NAMALWA (cell line): ENCODE results near the gene CCT7.
A peak's percentile ranks its signal among the peaks of the same experiment; 100 is the strongest.
"Not testable (repeated sequence)": the region's sequence is repeated elsewhere in the genome, so short reads cannot be mapped to it uniquely, and the experiment has no call there.

Experiments used
- DNase-seq: peaks from one replicate; pipeline ENCODE4 v3.0.0-alpha.2; 2015; ENCODE audit warnings: low spot score

The CCT7 gene

DNA sequence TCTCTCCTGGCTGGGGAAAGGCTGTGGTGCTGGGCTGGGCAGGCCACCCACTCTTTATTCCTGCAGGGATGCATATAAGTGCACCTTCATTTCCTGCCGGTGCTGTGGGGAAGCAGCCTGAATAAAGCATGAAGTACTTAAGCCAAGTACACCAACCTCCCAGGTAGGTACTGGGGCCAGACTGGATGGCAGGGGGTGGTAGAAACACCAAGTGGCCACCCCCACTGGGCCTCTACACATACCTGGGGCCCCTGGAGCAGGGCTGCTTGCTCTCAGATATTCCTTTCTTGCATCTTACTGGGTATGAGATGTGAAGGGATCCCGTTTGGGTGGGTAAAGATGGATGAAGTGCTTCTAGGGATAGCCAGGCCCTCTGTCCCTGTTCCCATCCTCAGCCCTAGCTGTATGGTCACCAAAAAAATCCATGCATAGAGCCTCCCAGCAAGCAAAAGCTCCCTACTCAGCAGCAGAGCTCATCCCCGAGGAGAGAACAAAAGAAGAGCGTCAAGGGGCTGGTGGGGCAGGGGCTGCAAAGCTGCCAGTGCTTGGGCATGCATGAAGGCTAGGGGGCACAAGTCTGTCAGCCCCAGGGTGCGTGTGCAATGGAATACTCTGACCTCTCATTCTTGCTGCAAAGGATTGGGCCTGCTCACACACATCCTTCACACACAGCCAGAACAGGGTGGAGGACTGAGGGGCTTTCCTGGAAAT is 22.0 kb downstream of the CCT7 start:
- DNase-seq: no peak

DNA sequence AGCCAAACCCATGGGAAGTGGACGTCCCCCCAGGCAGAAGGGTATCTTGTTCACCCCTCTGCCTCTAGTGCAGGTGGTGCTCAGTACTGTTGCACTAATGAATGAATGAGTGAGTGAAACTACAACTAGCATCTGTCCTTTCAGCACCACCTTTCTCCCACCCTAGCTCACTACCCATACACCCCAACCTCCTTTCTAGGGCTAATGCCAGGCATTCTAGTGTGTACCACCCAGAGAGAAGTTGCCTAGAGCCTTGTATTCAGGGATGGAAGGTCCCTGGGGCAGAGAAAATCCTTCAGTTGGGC is 22.5 kb downstream of the CCT7 start:
- DNase-seq: no peak

DNA sequence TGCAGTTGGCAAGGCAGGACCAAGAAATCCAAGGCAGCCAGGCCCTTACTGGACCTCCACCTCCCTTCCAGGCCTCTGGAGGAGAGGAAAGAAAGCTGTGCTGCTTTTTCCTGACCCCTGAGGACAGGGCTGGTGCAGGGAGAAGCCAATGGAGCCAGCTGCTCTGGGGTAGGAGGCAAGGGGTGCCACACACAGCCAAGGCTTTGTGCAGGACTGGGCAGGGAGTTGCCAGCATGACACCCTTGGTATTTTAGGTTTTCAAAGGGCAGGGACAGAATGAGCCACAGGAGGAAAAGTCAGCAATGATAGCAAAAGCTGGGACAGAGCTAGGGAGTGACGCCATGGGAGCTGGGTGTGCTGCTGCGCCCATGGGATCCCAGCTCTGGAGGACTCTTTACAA is 22.9 kb downstream of the CCT7 start:
- no peak for DNase-seq

DNA sequence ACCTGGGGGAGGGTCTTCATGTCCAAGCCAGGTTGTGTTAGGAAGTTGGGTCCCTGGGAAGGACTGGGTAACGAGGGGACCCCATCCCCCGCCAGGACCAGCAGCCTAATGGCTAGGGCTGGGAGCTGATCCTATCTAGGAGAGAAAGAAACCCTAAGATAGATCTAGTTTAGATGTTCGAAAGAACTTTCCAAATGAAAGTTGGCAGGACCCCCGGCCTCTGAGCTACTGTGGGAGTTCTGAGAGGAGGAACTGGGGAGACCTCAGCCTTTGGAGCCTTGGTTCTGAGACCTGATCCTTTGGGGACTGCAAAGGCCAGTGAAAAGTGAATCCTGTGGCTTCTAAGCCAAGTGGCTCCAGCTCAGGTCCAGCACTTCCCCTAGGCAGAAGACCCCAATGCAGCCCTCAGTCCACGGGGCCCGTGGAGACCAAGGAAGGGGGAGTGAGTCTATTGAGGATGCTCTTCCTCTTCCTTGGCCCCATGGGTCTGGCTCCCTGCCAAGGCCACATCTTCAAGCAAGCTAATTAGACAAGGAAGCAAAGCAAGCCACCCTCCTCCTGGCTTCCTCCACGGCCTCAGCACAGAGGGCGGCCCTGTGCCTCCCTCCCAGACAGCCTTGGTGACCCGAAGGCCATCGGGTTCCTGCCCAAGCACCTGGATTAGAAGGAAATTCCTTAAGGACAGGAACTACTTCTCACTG is 23.5 kb downstream of the CCT7 start:
- peak; percentile 43 for DNase-seq

DNA sequence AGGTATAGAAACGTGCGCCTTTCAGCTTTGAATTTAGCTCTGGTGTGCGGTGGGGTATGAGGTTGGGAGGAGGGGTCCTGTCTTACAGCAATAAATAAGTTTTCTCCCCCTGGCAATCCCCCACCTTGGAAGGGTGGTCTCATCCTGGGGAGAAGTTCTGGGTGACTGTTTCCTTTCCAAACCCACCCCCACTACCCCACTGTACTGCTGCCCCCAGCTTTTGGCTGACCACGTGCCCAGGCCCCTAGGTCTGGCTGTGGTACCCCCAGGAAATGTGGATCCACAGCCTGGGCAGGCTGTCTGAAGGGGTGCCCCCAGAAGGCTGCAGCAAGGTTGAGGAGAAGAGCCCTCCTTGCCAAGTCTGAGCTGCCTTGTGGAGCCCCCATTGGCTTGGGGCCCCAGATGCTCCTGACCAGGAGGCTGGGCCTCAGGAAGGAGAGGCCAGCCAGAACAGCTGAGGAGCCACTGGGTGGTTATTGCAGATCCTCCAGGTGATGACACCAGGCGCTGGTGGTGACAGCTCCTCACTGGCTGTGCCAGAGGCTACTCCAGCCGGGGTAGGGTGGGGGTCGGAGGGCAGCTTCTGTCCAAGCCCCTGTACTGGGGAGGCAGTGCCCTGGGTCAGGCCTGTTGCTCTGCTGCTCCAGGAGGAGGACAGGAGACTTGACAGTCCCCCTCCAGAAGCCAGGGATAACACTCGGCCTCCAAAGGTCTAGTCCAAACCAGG is 24.2 kb downstream of the CCT7 start:
- DNase-seq: no peak

DNA sequence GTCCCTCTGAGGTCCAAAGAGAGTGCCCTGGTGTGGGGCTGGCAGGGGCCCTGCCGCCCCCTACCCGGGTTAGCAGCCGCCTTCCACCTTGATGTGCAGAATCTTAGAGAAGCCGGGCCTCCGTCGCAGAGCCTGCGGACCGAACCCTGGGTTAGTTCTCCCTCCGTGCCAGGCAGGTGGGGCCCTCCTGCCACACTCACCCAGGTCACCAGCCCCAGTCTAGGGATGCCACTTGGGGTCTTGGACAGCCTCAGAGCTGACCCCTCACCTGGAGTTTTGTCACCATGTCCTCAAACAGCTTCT is 24.8 kb downstream of the CCT7 start:
- DNase-seq: no peak

DNA sequence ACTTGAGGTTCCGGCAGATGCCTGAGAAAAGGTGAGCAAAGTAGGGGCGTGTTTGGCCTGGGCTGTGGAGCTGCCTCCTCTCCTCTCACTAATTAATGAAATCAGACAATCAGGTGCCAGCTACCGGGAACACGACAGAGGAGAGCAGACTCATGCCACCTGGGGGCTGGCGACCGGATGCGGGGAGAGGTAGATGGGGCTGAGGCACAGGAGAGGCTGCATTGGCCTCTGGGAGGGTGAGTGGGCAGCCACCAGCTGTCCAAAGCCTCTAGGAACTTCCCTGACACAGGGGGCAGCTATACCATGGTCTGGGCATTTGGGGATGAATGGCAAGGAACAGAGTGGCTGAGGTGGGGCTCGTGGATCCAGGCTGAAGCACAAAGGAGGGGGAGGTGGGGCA is 25.2 kb downstream of the CCT7 start:
- DNase-seq: no peak

DNA sequence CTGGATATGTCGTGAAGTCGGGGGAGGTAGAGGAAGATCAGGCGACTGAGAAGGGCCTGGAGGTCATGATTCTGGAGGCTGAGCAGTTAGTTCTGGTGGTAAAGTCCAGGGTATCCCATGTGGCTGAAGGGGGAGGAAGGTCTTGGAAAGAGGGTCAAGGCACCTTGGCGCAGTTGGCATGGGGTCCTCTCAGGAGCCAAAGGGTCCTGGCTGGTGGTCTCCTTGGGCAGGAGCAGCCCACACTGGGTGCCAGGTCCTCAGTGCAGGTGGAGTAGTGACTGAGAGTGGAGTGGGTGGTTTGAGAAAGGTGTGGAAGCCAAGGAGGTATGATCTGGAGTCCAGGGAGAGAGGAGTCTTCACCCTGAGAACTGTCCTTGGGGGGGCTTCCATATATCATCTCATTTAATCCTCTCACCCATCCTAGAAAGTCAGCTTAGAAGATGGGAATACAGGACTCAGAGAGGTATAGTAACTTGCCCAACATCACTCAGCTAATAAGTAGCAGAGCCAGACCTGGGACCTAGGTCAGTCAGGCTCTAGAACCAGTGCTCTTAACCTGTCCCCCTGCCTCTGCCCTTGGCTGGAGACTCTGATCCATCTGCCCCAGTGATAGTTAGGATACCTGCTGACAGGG is 25.7 kb downstream of the CCT7 start:
- no peak for DNase-seq

DNA sequence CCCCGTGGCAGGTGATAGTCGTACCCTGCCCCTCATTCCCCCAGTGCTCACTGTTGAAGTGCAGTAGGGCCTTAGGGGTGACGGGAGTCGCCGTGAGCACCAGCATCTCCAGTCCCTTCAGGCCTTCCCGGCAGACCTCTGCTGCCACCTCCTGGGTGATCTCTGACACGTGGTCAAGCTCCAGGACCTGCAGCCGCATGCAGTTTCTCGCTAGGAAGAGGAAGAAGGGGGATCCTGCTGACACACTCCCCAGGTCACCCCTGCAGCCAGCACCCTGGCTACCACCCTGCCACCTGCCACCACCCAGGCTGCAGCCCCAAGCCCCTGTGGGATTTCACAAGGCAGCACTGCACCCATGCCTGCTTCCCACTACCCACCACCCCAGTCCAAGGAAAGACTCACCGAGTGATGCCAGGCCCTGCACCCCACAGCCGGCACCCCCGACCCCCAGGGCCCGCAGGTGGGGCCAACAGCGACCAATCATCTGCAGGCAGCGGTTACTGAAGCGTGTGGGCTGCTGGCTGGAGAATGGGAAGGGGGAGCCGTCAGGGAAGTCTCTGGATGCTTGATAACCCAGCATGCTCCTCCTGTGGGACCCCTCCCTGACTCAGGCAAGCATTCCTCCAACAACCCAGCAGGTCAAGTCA is 26.4 kb downstream of the CCT7 start:
- DNase-seq: peak; percentile 38

DNA sequence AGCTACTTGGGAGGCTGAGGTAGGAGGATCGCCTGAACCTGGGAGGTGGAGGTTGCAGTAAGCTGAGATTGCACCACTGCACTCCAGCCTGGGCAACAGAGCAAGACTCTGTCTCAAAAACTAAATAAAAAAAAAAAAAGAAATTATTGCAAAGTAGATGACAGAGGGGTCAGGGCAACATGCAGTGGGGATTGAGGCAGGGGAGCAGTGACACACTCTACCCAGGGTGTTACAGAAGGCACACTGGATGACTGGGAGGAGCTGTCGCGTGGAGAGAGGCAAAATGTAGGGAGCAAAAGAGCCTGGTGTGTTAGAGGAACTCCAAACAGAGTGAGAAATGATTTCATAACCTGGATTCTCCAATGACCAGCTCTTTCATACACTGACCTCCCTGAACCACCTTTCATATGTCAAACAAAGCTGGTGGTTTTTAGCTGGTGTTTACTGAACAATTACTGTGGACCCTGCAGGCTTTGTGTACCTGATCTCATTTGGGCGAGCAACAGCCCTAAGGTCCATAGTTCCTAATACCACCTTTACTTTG is 28.1 kb downstream of the CCT7 start:
- no peak for DNase-seq

DNA sequence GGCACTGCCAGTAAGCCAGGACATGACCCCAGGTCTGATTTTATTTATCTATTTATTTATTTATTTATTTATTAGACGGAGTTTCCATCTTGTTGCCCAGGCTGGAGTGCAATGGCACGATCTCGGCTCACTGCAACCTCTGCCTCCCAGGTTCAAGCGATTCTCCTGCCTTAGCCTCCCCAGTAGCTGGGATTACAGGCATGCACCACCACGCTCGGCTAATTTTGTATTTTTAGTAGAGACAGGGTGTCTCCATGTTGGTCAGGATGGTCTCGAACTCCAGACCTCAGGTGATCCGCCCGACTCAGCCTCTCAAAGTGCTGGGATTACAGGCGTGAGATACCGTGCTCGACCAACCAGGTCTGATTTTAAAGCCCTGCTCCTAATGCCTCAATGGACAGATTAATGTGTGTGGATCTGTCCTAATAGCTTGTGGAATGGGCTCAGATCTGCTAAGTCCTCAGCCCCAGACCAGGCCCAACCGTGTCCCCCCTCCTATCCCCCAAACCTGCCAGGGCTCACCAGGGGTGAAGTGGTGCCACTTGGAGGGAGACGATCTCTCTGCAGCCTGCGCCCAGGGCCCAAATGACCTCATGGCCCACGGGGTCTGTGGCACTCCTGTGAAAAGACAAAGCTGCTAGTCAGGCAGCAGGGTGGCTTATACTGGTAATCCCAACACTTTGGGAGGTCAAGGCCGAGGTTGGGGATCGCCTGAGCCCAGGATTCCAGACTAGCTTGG is 28.8 kb downstream of the CCT7 start:
- not testable (repeated sequence) for DNase-seq

DNA sequence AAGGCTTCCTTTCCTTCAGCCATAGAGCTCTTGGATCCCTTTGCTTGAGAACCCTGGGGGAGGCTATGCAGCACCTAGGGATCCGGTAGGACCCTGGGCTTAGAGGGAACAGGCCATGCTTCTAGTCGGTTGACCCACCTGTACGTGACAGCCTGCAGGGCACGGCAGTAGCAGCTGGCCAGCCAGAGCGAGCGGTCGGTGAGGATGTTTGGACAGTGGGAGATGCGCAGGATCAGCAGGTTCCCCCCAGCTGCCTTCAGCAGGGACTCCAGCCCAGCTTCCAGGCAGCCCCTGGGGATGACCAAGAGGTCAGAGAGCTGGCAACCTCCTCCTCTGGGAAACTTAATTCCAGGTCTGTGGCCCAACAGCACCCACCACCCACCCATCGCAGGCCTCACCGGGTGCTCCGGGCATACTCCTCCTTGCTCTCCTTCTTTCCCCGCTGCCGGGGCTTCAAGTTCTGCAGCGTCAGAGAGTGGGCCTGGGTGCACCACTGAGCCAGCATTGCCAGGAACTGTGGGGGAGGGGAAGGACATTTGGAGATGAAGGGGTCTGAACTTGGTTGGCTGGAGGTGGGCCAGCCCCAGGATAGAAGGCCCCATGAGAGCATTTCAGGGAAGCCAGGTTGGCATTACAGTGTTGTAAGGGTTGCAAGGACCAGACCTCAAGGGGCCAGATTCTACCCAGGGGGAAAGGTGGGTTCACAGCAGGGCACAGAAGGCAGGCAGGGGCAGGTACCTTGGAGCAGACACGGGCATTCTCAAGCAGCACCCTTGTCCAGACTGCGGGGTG is 29.6 kb downstream of the CCT7 start:
- no peak for DNase-seq

DNA sequence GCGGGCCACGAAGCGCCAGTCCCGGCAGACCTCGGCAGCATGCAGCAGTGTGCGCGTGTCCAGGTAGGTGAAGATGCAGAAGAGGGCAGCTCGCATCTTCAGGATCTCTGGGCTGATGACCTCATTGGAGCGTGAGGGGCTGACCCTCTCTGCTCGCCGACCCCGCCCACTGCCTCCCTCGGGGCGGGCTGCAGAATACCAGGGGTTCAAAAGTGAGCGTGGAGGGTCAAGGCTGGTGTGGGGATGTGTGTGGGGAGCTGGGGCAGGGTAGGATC is 30.2 kb downstream of the CCT7 start:
- DNase-seq: no peak

DNA sequence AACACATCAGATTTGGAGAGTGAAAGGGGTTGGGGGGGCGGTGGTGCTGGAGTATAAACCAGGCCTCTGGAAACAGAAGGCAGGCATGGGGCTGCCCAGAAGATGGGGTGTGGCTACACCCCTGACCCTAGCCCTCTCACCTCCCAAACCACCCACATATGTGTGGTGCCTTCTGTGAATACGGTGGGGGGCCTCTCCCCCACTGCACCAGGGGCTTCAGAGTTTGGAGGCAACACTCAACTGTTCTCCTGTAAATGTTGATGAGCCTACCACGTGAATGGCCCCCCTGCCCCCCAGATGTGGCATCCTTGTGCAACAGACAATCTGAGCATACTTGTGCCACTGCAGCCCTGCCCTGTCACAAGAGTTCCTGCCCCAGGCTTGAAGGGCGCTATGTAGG is 30.7 kb downstream of the CCT7 start:
- no peak for DNase-seq

DNA sequence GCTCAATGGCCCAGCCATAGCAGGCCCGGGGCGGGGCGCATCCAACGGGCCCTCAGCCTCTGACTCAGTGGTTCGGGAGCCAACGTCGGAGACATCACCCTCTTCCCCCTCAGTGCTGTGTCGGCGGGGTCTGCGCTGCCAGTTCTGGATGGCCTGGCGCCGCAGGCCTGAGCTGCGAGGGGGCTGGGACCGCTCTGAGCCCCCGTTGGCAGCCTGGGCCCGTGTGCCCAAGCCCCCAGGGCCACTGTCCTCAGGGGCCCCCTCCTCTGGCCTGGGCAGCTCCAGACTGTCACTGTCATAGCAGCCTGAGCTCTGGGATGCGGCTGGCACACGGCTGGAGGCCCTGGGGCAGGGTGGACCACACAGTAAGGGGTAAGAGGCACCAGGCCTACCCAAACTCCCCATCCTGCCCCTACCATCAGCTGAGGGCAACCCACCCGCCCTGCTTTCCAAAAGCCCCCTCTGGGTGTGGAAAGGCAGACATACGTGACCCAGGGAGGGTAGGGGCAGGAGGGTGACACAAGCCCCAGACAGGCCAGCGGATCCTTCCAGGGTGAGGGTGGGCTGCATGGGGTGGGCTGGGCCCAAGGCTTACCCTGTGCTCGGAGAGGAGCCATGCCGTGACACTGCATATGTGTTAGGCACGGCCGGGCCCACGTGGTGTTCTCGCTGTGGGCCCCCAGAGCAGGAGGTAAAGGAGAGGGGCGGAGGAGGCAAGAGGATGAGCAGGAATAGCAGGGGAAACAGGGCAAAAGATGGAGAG is 31.4 kb downstream of the CCT7 start:
- DNase-seq: no peak

DNA sequence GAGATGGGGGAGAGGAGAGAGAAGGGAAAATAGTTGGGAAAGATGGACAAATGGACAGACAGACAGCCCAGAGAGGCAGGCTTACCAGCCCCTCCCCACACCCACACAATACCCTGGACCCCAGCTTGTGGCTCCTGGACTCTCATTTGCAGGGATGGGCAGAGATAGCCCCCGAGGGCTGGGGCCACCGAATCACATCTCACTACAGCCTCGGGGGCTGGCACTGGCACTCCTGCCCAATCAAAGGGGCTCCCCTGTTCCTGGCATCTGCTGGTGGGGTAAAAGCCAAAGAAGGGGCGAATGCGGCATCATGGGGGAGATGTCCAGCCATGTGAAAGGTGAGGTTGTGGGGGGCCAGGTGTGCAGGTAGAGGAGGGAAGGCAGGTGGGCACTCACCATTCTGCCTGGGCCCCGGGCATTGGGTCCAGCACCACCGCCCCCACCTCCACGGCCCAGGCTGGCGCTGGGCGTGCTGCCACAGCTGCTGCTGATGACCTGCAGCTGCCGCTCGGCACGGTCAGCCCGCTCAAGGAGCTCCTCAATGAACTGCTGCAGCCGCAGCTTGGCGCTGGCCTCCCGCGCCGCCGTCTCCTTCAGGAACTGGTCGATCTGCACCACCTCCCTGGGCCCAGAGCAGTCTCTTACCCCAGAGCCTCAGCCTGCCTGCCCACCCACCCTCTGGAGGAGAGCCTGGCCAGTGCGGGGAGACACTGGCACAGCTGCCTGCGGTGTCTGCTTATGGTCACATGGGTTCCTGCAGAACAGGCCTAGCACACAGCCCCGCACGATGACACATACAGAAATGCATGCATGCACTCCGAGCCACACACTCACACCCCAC is 32.2 kb downstream of the CCT7 start:
- DNase-seq: no peak

DNA sequence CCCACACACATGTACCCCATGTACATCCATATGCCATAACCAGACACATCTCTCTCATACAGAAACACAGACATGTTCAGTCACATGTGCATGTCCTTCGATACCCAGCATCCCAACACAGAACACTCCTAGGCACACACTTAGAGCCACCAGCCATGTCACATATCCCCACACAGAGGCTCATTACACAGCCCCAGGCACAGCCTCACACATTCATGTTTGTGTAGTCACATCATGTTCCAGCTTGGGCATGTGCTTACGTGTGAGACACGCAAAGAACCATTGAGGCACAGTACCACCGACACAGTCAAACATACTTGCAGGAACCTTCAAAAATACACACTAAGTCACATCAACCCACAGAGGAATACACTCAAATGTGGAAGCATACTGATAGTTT is 32.9 kb downstream of the CCT7 start:
- DNase-seq: no peak

DNA sequence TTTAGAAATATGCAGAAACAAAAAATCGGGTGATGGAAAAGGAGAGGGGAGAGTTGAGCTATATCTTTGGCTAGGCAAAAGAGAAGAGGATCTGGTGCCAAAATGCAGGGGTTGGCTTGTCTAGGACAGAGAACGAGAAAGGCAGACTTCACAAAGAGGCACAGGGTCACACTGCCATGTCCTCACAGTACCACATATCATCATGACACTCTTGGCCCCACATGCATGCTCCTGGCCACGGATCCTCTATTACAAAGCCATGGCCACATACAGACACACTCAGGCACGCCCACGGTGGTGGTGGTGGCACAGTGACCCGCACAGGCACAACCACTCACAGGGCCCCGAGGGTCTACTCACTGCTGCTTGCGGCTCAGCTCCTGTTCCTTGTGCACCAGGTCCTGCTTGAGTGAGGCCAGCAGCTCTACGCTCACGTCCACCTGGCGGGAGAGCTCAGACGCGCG is 34.3 kb downstream of the CCT7 start:
- no peak for DNase-seq
